Stimulated activated CD4-positive, alpha-beta T cell treated with anti-CD3 and anti-CD28 coated beads, Interleukin-1b, Interleukin-23, amount 100 ng/mL, for 48 hours (primary cell): ENCODE data around the gene APOE.
"Not testable (repeated sequence)": the region's sequence is repeated elsewhere in the genome, so short reads cannot be mapped to it uniquely, and the experiment has no call there.

Experiments
- DNase-seq: peaks from one replicate; pipeline ENCODE4 v3.0.0-alpha.2; 2020

APOE gene

GRCh38 chr19:44912854-44913253, 7.3 kb downstream of the APOE start:
- DNase-seq = no peak

- not testable (repeated sequence) for DNase-seq
Measured at GRCh38 chr19:44913512-44914432, 8.2 kb downstream of the APOE start.

GRCh38 chr19:44914433-44915206, 9.0 kb downstream of the APOE start, which contains the start of gene APOC1:
Gene APOC1 (plus strand): TSS chr19:44914608. CDS start chr19:44914892, 284 bp downstream.
- peak; percentile 84 for DNase-seq

- no peak for DNase-seq
Measured at GRCh38 chr19:44924243-44924725, 18.7 kb downstream of the APOE start.

GRCh38 chr19:44925114-44925891, 19.7 kb downstream of the APOE start:
- no peak for DNase-seq

GRCh38 chr19:44926245-44927077, 20.9 kb downstream of the APOE start:
- not testable (repeated sequence) for DNase-seq

- DNase-seq = no peak
Measured at GRCh38 chr19:44927746-44928145, 22.1 kb downstream of the APOE start.

- DNase-seq = no peak
Measured at GRCh38 chr19:44930088-44930487, 24.5 kb downstream of the APOE start.

- DNase-seq = no peak
Measured at GRCh38 chr19:44931541-44931940, 25.9 kb downstream of the APOE start.

- no peak for DNase-seq
Measured at GRCh38 chr19:44939668-44940067, 34.1 kb downstream of the APOE start.

GRCh38 chr19:44942067-44942571, 36.5 kb downstream of the APOE start, which contains the start of gene APOC4:
Gene APOC4 (plus strand): TSS chr19:44942237. CDS start chr19:44942278, 41 bp downstream.
- DNase-seq = no peak

- DNase-seq = no peak
Measured at GRCh38 chr19:44943801-44944249, 38.2 kb downstream of the APOE start.

- DNase-seq = no peak
Measured at GRCh38 chr19:44947041-44947581, 41.5 kb downstream of the APOE start.

GRCh38 chr19:44948237-44948636, 42.6 kb downstream of the APOE start:
- no peak for DNase-seq

- DNase-seq = no peak
Measured at GRCh38 chr19:44948763-44949374, 43.3 kb downstream of the APOE start.

GRCh38 chr19:44949550-44949949, 44.0 kb downstream of the APOE start:
- no peak for DNase-seq

GRCh38 chr19:44951179-44952159, 45.9 kb downstream of the APOE start:
- peak; percentile 58 for DNase-seq

GRCh38 chr19:44954278-44954648, 48.7 kb downstream of the APOE start:
- no peak for DNase-seq
